ENCODE data around the gene RPH3AL.

Gene RPH3AL

GRCh38 chr17:352421-353212 is at the start of gene RPH3AL:
Gene RPH3AL, minus strand, starts transcription at chr17:352807. Its CDS starts 25,264 bp downstream, at chr17:327543.
- DNase-seq (ENCODE audit: low spot score) = peak; percentile 49

GRCh38 chr17:400257-400656 is 47.6 kb upstream of the RPH3AL start:
- DNase-seq (ENCODE audit: low spot score) = no peak

GRCh38 chr17:396788-397187 is 44.2 kb upstream of the RPH3AL start:
- no peak for DNase-seq (ENCODE audit: low spot score)

GRCh38 chr17:395974-396373 is 43.4 kb upstream of the RPH3AL start:
- no peak for DNase-seq (ENCODE audit: low spot score)

GRCh38 chr17:395179-395578 is 42.6 kb upstream of the RPH3AL start:
- DNase-seq (ENCODE audit: low spot score) = no peak

GRCh38 chr17:394718-395095 is 42.1 kb upstream of the RPH3AL start:
- DNase-seq (ENCODE audit: low spot score) = no peak

GRCh38 chr17:393806-394717 is 41.5 kb upstream of the RPH3AL start:
- DNase-seq (ENCODE audit: low spot score) = no peak

- DNase-seq (ENCODE audit: low spot score) = no peak
Observed at GRCh38 chr17:391850-392249, 39.2 kb upstream of the RPH3AL start.

GRCh38 chr17:390025-390424 is 37.4 kb upstream of the RPH3AL start:
- DNase-seq (ENCODE audit: low spot score) = no peak

GRCh38 chr17:388087-388486 is 35.5 kb upstream of the RPH3AL start:
- no peak for DNase-seq (ENCODE audit: low spot score)

- peak; percentile 95 for DNase-seq (ENCODE audit: low spot score)
Observed at GRCh38 chr17:386141-386876, 33.7 kb upstream of the RPH3AL start.

GRCh38 chr17:385836-386140 is 33.2 kb upstream of the RPH3AL start:
- no peak for DNase-seq (ENCODE audit: low spot score)

- DNase-seq (ENCODE audit: low spot score) = peak; percentile 59
Observed at GRCh38 chr17:385178-385835, 32.7 kb upstream of the RPH3AL start.

- DNase-seq (ENCODE audit: low spot score) = no peak
Observed at GRCh38 chr17:384622-385177, 32.1 kb upstream of the RPH3AL start.

GRCh38 chr17:383771-384621 is 31.4 kb upstream of the RPH3AL start:
- no peak for DNase-seq (ENCODE audit: low spot score)

- DNase-seq (ENCODE audit: low spot score) = no peak
Observed at GRCh38 chr17:382644-383533, 30.3 kb upstream of the RPH3AL start.

- no peak for DNase-seq (ENCODE audit: low spot score)
Observed at GRCh38 chr17:381941-382643, 29.5 kb upstream of the RPH3AL start.

- DNase-seq (ENCODE audit: low spot score) = no peak
Observed at GRCh38 chr17:381516-381915, 28.9 kb upstream of the RPH3AL start.
